K562 (cell line): Measurements from ENCODE around the gene QPRT. TPM values are rescaled to one million over a fixed set of nuclear protein-coding genes. Genes with fewer than 3 reads are reported as not detected.
A peak's percentile ranks its signal among the peaks of the same experiment; 100 is the strongest.

ENCODE experiments used
- ATF3 ChIP-seq, 2 experiments: fragments of 450-650 bp in 1 of 2; sonication (generic) in 1 of 2; formaldehyde crosslinking in 1 of 2; IDR thresholded peaks in 1 of 2; conservative IDR thresholded peaks in 1 of 2; 2 replicates each; pipeline versions ENCODE4 v1.6.1 to v1.8.1; 2016 to 2023; ENCODE audit warnings: mild to moderate bottlenecking in 2 of 2, moderate library complexity in 2 of 2, inconsistent platforms in 1 of 2, missing genetic modification reagents in 1 of 2
- ETV1 ChIP-seq: fragments of 450-650 bp; conservative IDR thresholded peaks from 2 replicates; pipeline ENCODE4 v1.6.1; 2016; ENCODE audit warnings: missing genetic modification characterization, control low read depth, low read depth, missing compliant biosample characterization
- JUND ChIP-seq, 2 experiments: IDR thresholded peaks; 2 replicates in 1 of 2; 3 replicates in 1 of 2; pipeline ENCODE4 v1.6.1; 2011; ENCODE audit warnings: borderline replicate concordance in 2 of 2, low read depth in 2 of 2, low read length in 2 of 2, improper control_type of control experiment in 1 of 2, missing biosample characterization in 1 of 2, missing genetic modification characterization in 1 of 2, missing genetic modification reagents in 1 of 2
- LEF1 ChIP-seq: fragments of 450-650 bp; IDR thresholded peaks from 2 replicates; pipeline ENCODE4 v1.6.1; 2016; ENCODE audit warnings: mild to moderate bottlenecking
- MAFK ChIP-seq: IDR thresholded peaks from 2 replicates; pipeline ENCODE4 v1.6.1; 2011; ENCODE audit warnings: low read length, improper control_type of control experiment
- NCOA6 ChIP-seq: fragments of 450-650 bp; IDR thresholded peaks from 2 replicates; pipeline ENCODE4 v1.6.1; 2017; ENCODE audit warnings: mild to moderate bottlenecking
- NFIC ChIP-seq: fragments of 450-650 bp; IDR thresholded peaks from 2 replicates; pipeline ENCODE4 v1.6.1; 2017; ENCODE audit warnings: mild to moderate bottlenecking, inconsistent platforms
- NR4A1 ChIP-seq, 2 experiments: fragments of 250-450 bp in 1 of 2; fragments of 450-650 bp in 1 of 2; sonication (Bioruptor Pico) in 1 of 2; IDR thresholded peaks; 2 replicates each; pipeline versions ENCODE4 v1.4.0 to v1.6.1; 2016 to 2020; ENCODE audit warnings: mild to moderate bottlenecking in 2 of 2, missing compliant biosample characterization in 1 of 2, missing genetic modification characterization in 1 of 2, moderate library complexity in 1 of 2
- PKNOX1 ChIP-seq: fragments of 450-650 bp; IDR thresholded peaks from 2 replicates; pipeline ENCODE4 v1.6.1; 2016
- PTRF ChIP-seq: fragments of 450-650 bp; IDR thresholded peaks from 2 replicates; pipeline ENCODE4 v1.6.1; 2016; ENCODE audit warnings: mild to moderate bottlenecking, missing genetic modification characterization, missing compliant biosample characterization
- THAP7 ChIP-seq: fragments of 250-450 bp; sonication (Bioruptor Pico); IDR thresholded peaks from 2 replicates; pipeline ENCODE4 v1.5.0; 2021
- ZFP1 ChIP-seq: fragments of 450-650 bp; formaldehyde crosslinking; IDR thresholded peaks from 2 replicates; pipeline ENCODE4 v1.4.0; 2020; ENCODE audit warnings: mild to moderate bottlenecking, mixed read lengths
- ZNF583 ChIP-seq: fragments of 250-450 bp; sonication (Bioruptor Pico); IDR thresholded peaks from 2 replicates; pipeline ENCODE4 v1.4.0; 2020
- polyA plus RNA-seq, 8 experiments: library from polyadenylated mRNA; depleted of rRNA in 4 of 8; stranded (reverse) in 5 of 8; unstranded in 3 of 8; fragments of >200 nt; fragmentation: Nextera tagmentation in 2 of 8; fragmentation: Illumina TruSeq in 1 of 8; extraction: Ambion mirVana in 2 of 8; extraction: Trizol in 1 of 8; gene quantifications; 2 replicates each; pipeline versions ENCODE4 v1.2.1 to v1.2.3, GENCODE V29; 2011 to 2014; ENCODE audit warnings: inconsistent platforms in 1 of 8, missing spikeins in 1 of 8
- total RNA-seq, 7 experiments: library from RNA; depleted of rRNA in 6 of 7; stranded (reverse); fragments of >200 nt in 6 of 7; fragmentation: Illumina TruSeq in 2 of 7; extraction: Trizol in 2 of 7; gene quantifications; 2 replicates each; pipeline versions ENCODE4 v1.2.1 to v1.2.3, GENCODE V29; 2011 to 2021; ENCODE audit warnings: low replicate concordance in 1 of 7

QPRT gene
- total and polyA plus RNA-seq, 9 of the 15 experiments (the other 6 are each of a cell fraction or from before 2014, with no cell fraction given) = 7.7 to 112 (median 64.1) TPM

DNA sequence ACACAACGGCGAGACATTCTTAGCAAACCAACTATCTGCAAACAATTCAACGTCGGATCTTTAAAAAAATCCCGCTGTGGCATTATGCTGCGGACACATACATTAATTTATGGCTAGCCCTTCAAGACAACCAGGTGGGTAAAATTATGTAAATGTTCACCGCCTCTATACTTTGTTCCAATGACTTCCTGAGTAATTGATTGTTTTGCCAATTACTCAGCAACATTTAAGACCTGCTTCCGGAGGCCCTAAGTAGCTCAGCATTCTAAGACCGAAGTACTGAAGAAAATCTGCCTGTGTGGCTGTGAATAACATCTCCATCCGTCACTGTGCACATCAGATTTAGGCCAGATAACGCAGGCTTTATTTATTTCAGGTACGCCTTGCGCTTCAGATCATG lies 23.3 kb downstream of the QPRT start (continued):
- TF ChIP-seq PKNOX1 = 0 out of 2 replicates have a peak, but pooled peaks have one; percentile 11
- no peak for TF ChIP-seq ATF3 (IDR thresholded peaks at IDR 0.05)
- no peak for TF ChIP-seq ATF3 (CRISPR knock-in tag; conservative IDR thresholded peaks at IDR 0.05)
- no peak for TF ChIP-seq JUND (IDR thresholded peaks at IDR 0.05; ENCODE audit: borderline replicate concordance, low read depth, low read length)
- no peak for TF ChIP-seq JUND (tag; IDR thresholded peaks at IDR 0.05; ENCODE audit: borderline replicate concordance, low read depth, low read length)
- TF ChIP-seq ETV1 (tag) = 0 out of 2 replicates have a peak, but pooled peaks have one; percentile 27
- no peak for TF ChIP-seq MAFK
- TF ChIP-seq NFIC = no peak
- no peak for TF ChIP-seq ZFP1
- TF ChIP-seq THAP7 (CRISPR knock-in tag) = no peak
- TF ChIP-seq LEF1 = no peak
- no peak for TF ChIP-seq NR4A1 (CRISPR knock-in tag; IDR thresholded peaks at IDR 0.05)
- TF ChIP-seq NR4A1 (tag; IDR thresholded peaks at IDR 0.05) = no peak
- no peak for TF ChIP-seq ZNF583 (CRISPR knock-in tag)
- TF ChIP-seq NCOA6 = no peak
- no peak for TF ChIP-seq PTRF (tag)
